Upper lobe of left lung (tissue), 4 donors: Measurements from ENCODE around the gene ARHGEF40.

Experiments
- EP300 ChIP-seq, 4 donors: sonication (generic); formaldehyde crosslinking; IDR thresholded peaks; one replicate each; pipeline ENCODE4 v1.5.1; 2017; ENCODE audit warnings: antibody characterized with exemption in 4 of 4, control low read depth in 2 of 4
- POLR2A ChIP-seq, 4 donors: fragments of 450-650 bp; IDR thresholded peaks; one replicate each; pipeline ENCODE4 v1.5.1; 2016 to 2017; ENCODE audit warnings: antibody characterized with exemption in 4 of 4, mild to moderate bottlenecking in 2 of 4
- POLR2AphosphoS5 ChIP-seq, 2 donors: sonication (generic); formaldehyde crosslinking; IDR thresholded peaks; one replicate each; pipeline ENCODE4 v1.5.1; 2017; ENCODE audit warnings: antibody characterized with exemption in 2 of 2
- TF ChIP-seq, protein P1 (sequence below), 6 experiments: fragments of 450-650 bp in 4 of 6; fragments of 200-600 bp in 2 of 6; sonication (generic) in 2 of 6; IDR thresholded peaks; one replicate each; pipeline ENCODE4 v1.5.1; 2016 to 2019; ENCODE audit warnings: antibody characterized with exemption in 6 of 6

DNA sequence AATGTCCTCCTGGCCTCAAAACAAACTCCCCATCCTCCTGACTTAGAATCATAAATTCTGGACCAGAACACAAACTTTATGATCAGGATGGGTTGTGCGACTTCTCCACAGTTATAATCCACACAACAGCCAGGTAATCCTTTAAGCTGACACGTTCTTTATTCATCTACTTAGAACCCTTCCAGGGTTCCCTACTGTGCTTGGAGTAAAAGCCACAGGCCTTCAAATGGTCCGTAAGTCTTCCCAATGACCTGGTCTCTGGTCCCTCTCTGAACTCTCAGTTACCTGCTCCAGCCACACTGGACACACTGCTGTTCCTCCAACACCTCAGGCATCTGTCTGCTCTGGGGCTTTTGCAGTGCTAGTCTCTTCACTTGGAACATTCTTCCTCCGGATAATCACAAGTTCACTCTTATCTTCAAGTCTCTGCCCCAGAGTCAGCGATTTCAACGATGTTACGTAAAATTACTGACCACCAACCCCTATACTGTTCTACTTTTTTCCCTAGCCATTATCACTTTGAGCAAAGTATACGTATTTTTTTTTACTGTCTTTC, 29.7 kb upstream of the ARHGEF40 start:
- TF ChIP-seq, protein P1, sequence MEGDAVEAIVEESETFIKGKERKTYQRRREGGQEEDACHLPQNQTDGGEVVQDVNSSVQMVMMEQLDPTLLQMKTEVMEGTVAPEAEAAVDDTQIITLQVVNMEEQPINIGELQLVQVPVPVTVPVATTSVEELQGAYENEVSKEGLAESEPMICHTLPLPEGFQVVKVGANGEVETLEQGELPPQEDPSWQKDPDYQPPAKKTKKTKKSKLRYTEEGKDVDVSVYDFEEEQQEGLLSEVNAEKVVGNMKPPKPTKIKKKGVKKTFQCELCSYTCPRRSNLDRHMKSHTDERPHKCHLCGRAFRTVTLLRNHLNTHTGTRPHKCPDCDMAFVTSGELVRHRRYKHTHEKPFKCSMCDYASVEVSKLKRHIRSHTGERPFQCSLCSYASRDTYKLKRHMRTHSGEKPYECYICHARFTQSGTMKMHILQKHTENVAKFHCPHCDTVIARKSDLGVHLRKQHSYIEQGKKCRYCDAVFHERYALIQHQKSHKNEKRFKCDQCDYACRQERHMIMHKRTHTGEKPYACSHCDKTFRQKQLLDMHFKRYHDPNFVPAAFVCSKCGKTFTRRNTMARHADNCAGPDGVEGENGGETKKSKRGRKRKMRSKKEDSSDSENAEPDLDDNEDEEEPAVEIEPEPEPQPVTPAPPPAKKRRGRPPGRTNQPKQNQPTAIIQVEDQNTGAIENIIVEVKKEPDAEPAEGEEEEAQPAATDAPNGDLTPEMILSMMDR (IDR thresholded peaks at IDR 0.05): peak in 1 of 6 experiments; percentile 10
- no peak for TF ChIP-seq POLR2AphosphoS5 (IDR thresholded peaks at IDR 0.05)
- TF ChIP-seq POLR2A (IDR thresholded peaks at IDR 0.05): no peak
- TF ChIP-seq EP300 (IDR thresholded peaks at IDR 0.05): no peak
